Neural progenitor cell (in vitro differentiated cells): ENCODE results near the gene MAMSTR. TPM values are rescaled to one million over a fixed set of nuclear protein-coding genes. Genes with fewer than 3 reads are reported as not detected.

Source experiments
- DNase-seq: peaks from one replicate; pipeline ENCODE4 v3.0.0-alpha.2; 2016; ENCODE audit warnings: low spot score
- H2AFZ ChIP-seq: fragments of 200-600 bp; sonication (generic); replicated peaks from 2 replicates; pipeline ENCODE4 v1.6.1; 2016; ENCODE audit warnings: antibody characterized with exemption
- H3F3A ChIP-seq: fragments of 200-600 bp; sonication (generic); 2 replicates; pipeline ENCODE4 v1.6.1; 2016; ENCODE audit warnings: antibody characterized with exemption, low read depth
- H3K27ac ChIP-seq: fragments of 200-600 bp; sonication (generic); 2 replicates; pipeline ENCODE4 v1.5.1; 2016; ENCODE audit warnings: mild to moderate bottlenecking
- H3K27me3 ChIP-seq: fragments of 200-600 bp; sonication (generic); 2 replicates; pipeline ENCODE4 v1.6.1; 2016; ENCODE audit warnings: mild to moderate bottlenecking, moderate library complexity
- H3K36me3 ChIP-seq: fragments of 200-600 bp; sonication (generic); 2 replicates; pipeline ENCODE4 v1.5.1; 2016
- H3K4me1 ChIP-seq: fragments of 200-600 bp; sonication (generic); 2 replicates; pipeline ENCODE4 v1.6.1; 2016; ENCODE audit warnings: mixed run types
- H3K4me2 ChIP-seq: fragments of 200-600 bp; sonication (generic); 2 replicates; pipeline ENCODE4 v1.6.1; 2016
- H3K4me3 ChIP-seq: fragments of 200-600 bp; sonication (generic); 2 replicates; pipeline ENCODE4 v1.5.1; 2016
- H3K79me2 ChIP-seq: fragments of 200-600 bp; sonication (generic); 2 replicates; pipeline ENCODE4 v1.6.1; 2016; ENCODE audit warnings: low read depth
- H3K9ac ChIP-seq: fragments of 200-600 bp; sonication (generic); 2 replicates; pipeline ENCODE4 v1.6.1; 2016
- H3K9me3 ChIP-seq: fragments of 200-600 bp; sonication (generic); 2 replicates; pipeline ENCODE4 v1.5.1; 2016; ENCODE audit warnings: low read depth
- H4K20me1 ChIP-seq: fragments of 200-600 bp; sonication (generic); 2 replicates; pipeline ENCODE4 v1.6.1; 2016; ENCODE audit warnings: low read depth
- H3K27ac Mint-ChIP-seq: 3 replicates; pipeline ENCODE4 v1.8.0; 2021; ENCODE audit warnings: mixed read lengths
- H3K27me3 Mint-ChIP-seq: 2 replicates; pipeline ENCODE4 v1.8.0; 2022; ENCODE audit warnings: low read depth, mild to moderate bottlenecking, inconsistent platforms, moderate library complexity, mixed read lengths; ENCODE audit not compliant: insufficient read depth
- H3K36me3 Mint-ChIP-seq: 3 replicates; pipeline ENCODE4 v1.8.0; 2021; ENCODE audit warnings: mixed read lengths
- H3K4me1 Mint-ChIP-seq: 3 replicates; pipeline ENCODE4 v1.8.0; 2021; ENCODE audit warnings: mixed read lengths
- H3K4me3 Mint-ChIP-seq: 3 replicates; pipeline ENCODE4 v1.8.0; 2021; ENCODE audit warnings: mild to moderate bottlenecking, moderate library complexity, mixed read lengths
- H3K9me3 Mint-ChIP-seq: 3 replicates; pipeline ENCODE4 v1.8.0; 2020; ENCODE audit warnings: mixed read lengths
- EZH2 ChIP-seq: fragments of 200-600 bp; sonication (generic); IDR thresholded peaks from 2 replicates; pipeline ENCODE4 v1.6.1; 2017; ENCODE audit warnings: antibody characterized with exemption, mild to moderate bottlenecking, moderate library complexity
- EZH2phosphoT487 ChIP-seq: fragments of 200-600 bp; sonication (generic); IDR thresholded peaks from 2 replicates; pipeline ENCODE4 v1.6.1; 2017; ENCODE audit warnings: antibody characterized with exemption
- total RNA-seq: library from RNA; depleted of rRNA; stranded (reverse); fragments of >200 nt; gene quantifications from 2 replicates; pipeline ENCODE4 v1.2.3, GENCODE V29; 2015; ENCODE audit warnings: low replicate concordance
- TF ChIP-seq, protein P1 (sequence below): fragments of 200-600 bp; sonication (generic); IDR thresholded peaks from 2 replicates; pipeline ENCODE4 v1.5.1; 2017; ENCODE audit warnings: antibody characterized with exemption, mild to moderate bottlenecking

The MAMSTR gene
- total RNA-seq, 1 donor from 2014 or later, result 1.2 TPM

DNA sequence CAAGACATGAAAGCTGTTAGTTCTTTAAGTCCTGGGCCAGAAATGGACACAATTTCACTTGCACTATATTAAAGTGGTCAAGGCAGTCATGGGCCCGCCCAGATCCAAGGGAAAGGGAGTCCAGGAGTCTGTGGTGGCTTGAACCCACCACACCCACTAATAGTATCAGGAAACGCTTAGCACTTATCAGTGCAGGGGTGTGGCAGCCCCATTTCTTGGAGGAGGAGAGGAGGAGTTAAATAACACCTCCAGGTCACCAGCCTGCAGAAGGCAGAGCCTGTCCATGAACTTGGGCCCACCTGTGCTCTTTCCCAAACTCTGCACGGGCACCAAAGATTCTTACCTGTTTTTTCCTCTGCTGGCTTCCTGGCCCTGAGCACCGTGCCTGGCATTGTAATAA, 41.3 kb downstream of the MAMSTR start:
- Histone ChIP-seq H4K20me1 (no peaks in the 10 kb centered on the region), H3K4me1 (peaks cover 20% of the 10 kb centered on the region), H3K4me2 (no peak overlapping the region), H3K27ac (no peak overlapping the region), H3K27me3 (peaks cover 16% of the 10 kb centered on the region), H2AFZ (no peak overlapping the region), H3F3A (peaks cover 9% of the 10 kb centered on the region), H3K36me3 (no peaks in the 10 kb centered on the region), H3K9ac (no peak overlapping the region), H3K4me3 (no peak overlapping the region), H3K9me3 (no peaks in the 10 kb centered on the region), H3K79me2 (no peaks in the 10 kb centered on the region)
- peaks cover 6% of the 10 kb centered on the region for H3K27me3 Mint-ChIP-seq
- peaks cover 21% of the 10 kb centered on the region for H3K4me1 Mint-ChIP-seq
- H3K4me3 Mint-ChIP-seq, result no peak overlapping the region
- H3K9me3 Mint-ChIP-seq, result no peaks in the 10 kb centered on the region
- no peak overlapping the region for H3K27ac Mint-ChIP-seq
- TF ChIP-seq EZH2, result no peak
- H3K36me3 Mint-ChIP-seq, result no peaks in the 10 kb centered on the region
- no peak for DNase-seq

- no peak for DNase-seq
- Histone ChIP-seq H3F3A (peaks cover 9% of the 10 kb centered on the region), H3K27ac (no peak overlapping the region), H4K20me1 (no peaks in the 10 kb centered on the region), H3K4me3 (no peak overlapping the region), H3K36me3 (no peaks in the 10 kb centered on the region), H3K4me1 (peaks cover 25% of the 10 kb centered on the region), H3K4me2 (no peak overlapping the region), H3K27me3 (peaks cover 16% of the 10 kb centered on the region), H2AFZ (no peak overlapping the region), H3K79me2 (no peaks in the 10 kb centered on the region), H3K9ac (no peak overlapping the region), H3K9me3 (no peaks in the 10 kb centered on the region)
- Mint-ChIP-seq H3K4me1 (peaks cover 25% of the 10 kb centered on the region), H3K27me3 (peaks cover 6% of the 10 kb centered on the region), H3K27ac (no peak overlapping the region), H3K9me3 (no peaks in the 10 kb centered on the region), H3K36me3 (no peaks in the 10 kb centered on the region), H3K4me3 (no peak overlapping the region)
- TF ChIP-seq, protein P1, sequence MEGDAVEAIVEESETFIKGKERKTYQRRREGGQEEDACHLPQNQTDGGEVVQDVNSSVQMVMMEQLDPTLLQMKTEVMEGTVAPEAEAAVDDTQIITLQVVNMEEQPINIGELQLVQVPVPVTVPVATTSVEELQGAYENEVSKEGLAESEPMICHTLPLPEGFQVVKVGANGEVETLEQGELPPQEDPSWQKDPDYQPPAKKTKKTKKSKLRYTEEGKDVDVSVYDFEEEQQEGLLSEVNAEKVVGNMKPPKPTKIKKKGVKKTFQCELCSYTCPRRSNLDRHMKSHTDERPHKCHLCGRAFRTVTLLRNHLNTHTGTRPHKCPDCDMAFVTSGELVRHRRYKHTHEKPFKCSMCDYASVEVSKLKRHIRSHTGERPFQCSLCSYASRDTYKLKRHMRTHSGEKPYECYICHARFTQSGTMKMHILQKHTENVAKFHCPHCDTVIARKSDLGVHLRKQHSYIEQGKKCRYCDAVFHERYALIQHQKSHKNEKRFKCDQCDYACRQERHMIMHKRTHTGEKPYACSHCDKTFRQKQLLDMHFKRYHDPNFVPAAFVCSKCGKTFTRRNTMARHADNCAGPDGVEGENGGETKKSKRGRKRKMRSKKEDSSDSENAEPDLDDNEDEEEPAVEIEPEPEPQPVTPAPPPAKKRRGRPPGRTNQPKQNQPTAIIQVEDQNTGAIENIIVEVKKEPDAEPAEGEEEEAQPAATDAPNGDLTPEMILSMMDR, result no peak
- no peak for TF ChIP-seq EZH2
- TF ChIP-seq EZH2phosphoT487, result no peak
These were observed 42.6 kb downstream of the MAMSTR start for GRCh38 chr19:48676887-48677286.

GRCh38 chr19:48676487-48676886, 43.0 kb downstream of the MAMSTR start:
- Histone ChIP-seq H3K27me3 (peaks cover 16% of the 10 kb centered on the region), H3F3A (peaks cover 9% of the 10 kb centered on the region), H3K4me2 (no peak overlapping the region), H4K20me1 (no peaks in the 10 kb centered on the region), H3K9ac (no peak overlapping the region), H2AFZ (no peak overlapping the region), H3K9me3 (no peaks in the 10 kb centered on the region), H3K79me2 (no peaks in the 10 kb centered on the region), H3K4me3 (no peak overlapping the region), H3K36me3 (no peaks in the 10 kb centered on the region), H3K4me1 (peaks cover 25% of the 10 kb centered on the region), H3K27ac (no peak overlapping the region)
- DNase-seq, result no peak
- Mint-ChIP-seq H3K4me3 (no peak overlapping the region), H3K9me3 (no peaks in the 10 kb centered on the region), H3K4me1 (peaks cover 25% of the 10 kb centered on the region), H3K27ac (no peak overlapping the region), H3K27me3 (peaks cover 4% of the 10 kb centered on the region), H3K36me3 (no peaks in the 10 kb centered on the region)
- TF ChIP-seq, protein P1, result no peak
- TF ChIP-seq EZH2phosphoT487 (no peak), EZH2 (no peak)

GRCh38 chr19:48674921-48675824, 44.4 kb downstream of the MAMSTR start:
- no peak overlapping the region for H3K4me3 ChIP-seq
- H3K9ac ChIP-seq, result no peak overlapping the region
- no peaks in the 10 kb centered on the region for H4K20me1 ChIP-seq
- peak; percentile 93 for DNase-seq
- H2AFZ ChIP-seq, result no peak overlapping the region
- H3K9me3 ChIP-seq, result no peaks in the 10 kb centered on the region
- peaks cover 25% of the 10 kb centered on the region for H3K4me1 ChIP-seq
- peaks cover 16% of the 10 kb centered on the region for H3K27me3 ChIP-seq
- H3K27ac ChIP-seq, result no peak overlapping the region
- H3K36me3 Mint-ChIP-seq, result no peaks in the 10 kb centered on the region
- peak overlapping the region; percentile 73 for H3K27ac Mint-ChIP-seq
- no peaks in the 10 kb centered on the region for H3K36me3 ChIP-seq
- peak overlapping the region; percentile 33 for H3K4me2 ChIP-seq
- no peaks in the 10 kb centered on the region for H3K79me2 ChIP-seq
- peaks cover 9% of the 10 kb centered on the region for H3F3A ChIP-seq
- no peak overlapping the region for H3K4me3 Mint-ChIP-seq
- H3K4me1 Mint-ChIP-seq, result peaks cover 33% of the 10 kb centered on the region
- TF ChIP-seq EZH2phosphoT487 (no peak), EZH2 (no peak)
- TF ChIP-seq, protein P1, result peak; percentile 84
- no peaks in the 10 kb centered on the region for H3K9me3 Mint-ChIP-seq
- H3K27me3 Mint-ChIP-seq, result peaks cover 4% of the 10 kb centered on the region
